GM10248 (cell line): ENCODE results near the gene EDAR.

Source experiments
- CTCF ChIA-PET: fragments of 300-600 bp; sonication (Branson Sonifier 250); formaldehyde crosslinking; extraction: SDS; loops from one replicate; lab custom pipeline; 2021; ENCODE audit warnings: antibody characterized with exemption; lab: Yijun Ruan, JAX
- POLR2A ChIA-PET: fragments of 350-650 bp; sonication (Branson Sonifier 250); formaldehyde crosslinking; extraction: SDS; loops from one replicate; lab custom pipeline; 2020; ENCODE audit warnings: antibody characterized with exemption; lab: Yijun Ruan, JAX
- DNase-seq: peaks from one replicate; pipeline ENCODE4 v3.0.0; 2012; ENCODE audit errors: extremely low spot score
- TF ChIP-seq, protein P1 (sequence below): IDR thresholded peaks from 2 replicates; pipeline ENCODE4 v1.5.1; 2012; ENCODE audit warnings: mild to moderate bottlenecking, low read depth; ENCODE audit errors: extremely low read depth, missing control alignments, control extremely low read depth

The EDAR gene

DNA sequence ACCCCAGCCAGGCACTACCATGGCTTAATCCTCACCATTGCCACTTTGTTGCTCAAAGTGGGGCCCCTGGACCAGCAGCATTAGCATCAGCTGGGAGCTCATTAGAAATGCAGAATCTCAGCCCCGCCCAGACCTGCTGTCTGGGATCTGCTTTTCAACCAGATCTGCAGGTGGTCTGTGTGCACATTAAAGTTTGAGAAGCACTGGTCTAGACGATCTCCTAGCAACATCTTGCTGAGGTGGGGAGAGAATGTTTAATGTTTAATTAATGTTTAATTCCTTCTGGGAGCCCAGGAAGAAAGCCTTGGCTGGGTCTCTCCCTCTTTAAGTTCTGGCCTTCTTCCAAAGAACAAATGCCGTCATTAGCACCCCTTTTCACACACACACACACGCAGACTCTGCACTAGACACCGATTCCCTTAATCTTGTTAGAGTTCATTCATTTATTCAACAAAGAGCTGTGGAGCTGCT lies 53.7 kb downstream of the EDAR start:
- ChIA-PET CTCF (interaction anchor here (0.7 kb wide), 1 partner anchor 10 kb away, joined by 3 read pairs; no protein-coding TSS in a partner anchor), POLR2A (no interaction called here)
- no peak for DNase-seq
- TF ChIP-seq, protein P1, sequence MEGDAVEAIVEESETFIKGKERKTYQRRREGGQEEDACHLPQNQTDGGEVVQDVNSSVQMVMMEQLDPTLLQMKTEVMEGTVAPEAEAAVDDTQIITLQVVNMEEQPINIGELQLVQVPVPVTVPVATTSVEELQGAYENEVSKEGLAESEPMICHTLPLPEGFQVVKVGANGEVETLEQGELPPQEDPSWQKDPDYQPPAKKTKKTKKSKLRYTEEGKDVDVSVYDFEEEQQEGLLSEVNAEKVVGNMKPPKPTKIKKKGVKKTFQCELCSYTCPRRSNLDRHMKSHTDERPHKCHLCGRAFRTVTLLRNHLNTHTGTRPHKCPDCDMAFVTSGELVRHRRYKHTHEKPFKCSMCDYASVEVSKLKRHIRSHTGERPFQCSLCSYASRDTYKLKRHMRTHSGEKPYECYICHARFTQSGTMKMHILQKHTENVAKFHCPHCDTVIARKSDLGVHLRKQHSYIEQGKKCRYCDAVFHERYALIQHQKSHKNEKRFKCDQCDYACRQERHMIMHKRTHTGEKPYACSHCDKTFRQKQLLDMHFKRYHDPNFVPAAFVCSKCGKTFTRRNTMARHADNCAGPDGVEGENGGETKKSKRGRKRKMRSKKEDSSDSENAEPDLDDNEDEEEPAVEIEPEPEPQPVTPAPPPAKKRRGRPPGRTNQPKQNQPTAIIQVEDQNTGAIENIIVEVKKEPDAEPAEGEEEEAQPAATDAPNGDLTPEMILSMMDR, result no peak

DNA sequence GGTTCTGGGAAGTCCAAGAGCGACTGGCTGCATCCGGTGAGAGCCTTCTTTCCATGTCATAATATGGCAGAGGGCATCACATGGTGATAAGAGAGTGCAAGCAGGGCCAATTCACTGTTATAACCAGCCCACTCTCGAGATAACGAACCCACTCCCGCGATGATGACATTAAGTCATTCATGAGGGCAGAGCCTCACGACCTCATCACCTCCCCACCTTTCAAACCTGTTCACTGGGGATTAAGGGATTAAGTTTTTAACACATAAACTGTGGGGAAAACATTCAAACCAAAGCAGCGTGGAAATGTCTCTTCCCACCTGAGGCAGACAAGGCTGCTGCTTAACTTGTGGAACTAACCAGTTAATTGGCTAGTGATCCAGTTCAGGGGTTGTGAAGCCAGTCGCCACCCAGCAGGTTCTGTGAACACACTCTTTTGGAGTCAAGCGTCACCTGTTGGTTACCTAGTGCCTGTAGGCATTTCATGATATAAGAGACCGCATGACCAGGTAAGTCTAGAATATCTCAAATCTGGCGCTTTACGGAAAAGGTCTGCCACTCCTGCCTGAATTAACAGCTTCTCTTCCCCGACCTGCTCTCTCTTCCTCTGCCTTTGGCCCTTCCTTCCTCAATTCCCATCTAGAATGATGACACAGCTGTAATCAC lies 54.3 kb downstream of the EDAR start:
- DNase-seq, result no peak
- CTCF ChIA-PET, result no interaction called here
- POLR2A ChIA-PET, result no interaction called here
- TF ChIP-seq, protein P1, result no peak

- TF ChIP-seq, protein P1, result no peak
- ChIA-PET POLR2A (no interaction called here), CTCF (no interaction called here)
- no peak for DNase-seq
These were observed 54.9 kb downstream of the EDAR start for GRCh38 chr2:108934151-108934550.

DNA sequence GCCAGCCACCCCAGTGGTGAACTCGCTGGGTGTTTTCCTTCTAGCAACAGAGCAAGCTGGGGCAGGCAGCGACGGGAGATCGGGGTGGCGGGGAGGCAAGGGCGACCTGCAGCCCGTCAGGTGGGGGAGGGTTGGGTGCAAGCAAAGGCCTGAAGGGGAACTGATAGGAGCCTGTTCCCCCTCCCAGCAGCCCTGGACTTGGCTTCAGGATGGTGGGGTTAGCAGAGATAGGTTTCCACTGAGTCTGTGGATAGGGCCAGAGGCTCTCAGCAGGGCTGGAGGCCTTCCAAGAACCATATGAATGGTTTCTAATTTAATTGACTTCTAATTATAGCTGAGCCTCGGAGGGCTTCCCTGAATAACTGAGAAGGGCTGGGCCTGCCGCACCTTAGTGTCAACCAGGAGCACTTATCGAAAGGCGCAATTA lies 55.3 kb downstream of the EDAR start:
- ChIA-PET CTCF (no interaction called here), POLR2A (no interaction called here)
- TF ChIP-seq, protein P1, result no peak
- DNase-seq, result no peak

DNA sequence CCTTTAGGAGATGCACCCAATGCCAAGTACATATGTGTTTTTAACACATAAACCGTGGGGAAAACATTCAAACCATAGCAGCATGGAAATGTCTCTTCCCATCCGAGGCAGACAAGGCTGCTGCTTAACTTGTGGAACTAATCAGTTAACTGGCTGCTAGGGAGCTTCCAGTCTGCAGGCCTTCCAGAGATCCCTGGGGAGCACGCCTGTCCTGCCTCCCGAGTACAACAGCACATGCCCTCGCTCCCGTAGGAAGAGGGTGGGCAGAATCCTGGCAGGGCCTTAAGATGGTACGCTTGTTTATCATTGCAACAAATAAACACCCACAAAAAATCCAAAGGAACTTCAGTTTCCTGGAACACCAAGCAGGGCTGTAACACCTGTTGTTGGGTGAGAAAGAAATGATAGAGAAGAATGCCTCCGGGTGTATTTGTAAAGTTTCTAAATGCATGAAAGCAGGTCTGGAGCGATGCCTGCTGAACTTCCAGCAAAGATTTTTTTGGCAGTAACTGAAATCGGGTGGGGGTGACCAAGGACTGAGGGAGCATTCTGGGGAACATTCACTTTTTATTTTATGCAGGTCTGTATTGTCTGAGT lies 56.2 kb downstream of the EDAR start:
- POLR2A ChIA-PET, result no interaction called here
- CTCF ChIA-PET, result no interaction called here
- DNase-seq, result no peak
- TF ChIP-seq, protein P1, result no peak

GRCh38 chr2:108931372-108931771 lies 57.6 kb downstream of the EDAR start:
- POLR2A ChIA-PET, result no interaction called here
- DNase-seq, result no peak
- CTCF ChIA-PET, result interaction anchor here (0.7 kb wide), 1 partner anchor 50 kb away, joined by 3 read pairs; no protein-coding TSS in a partner anchor
- TF ChIP-seq, protein P1, result no peak
